LNCAP (cell line): Measurements from ENCODE around the gene MAD2L1BP.
A peak's percentile ranks its signal among the peaks of the same experiment; 100 is the strongest.

Experiments
- TF ChIP-seq, protein P1 (sequence below): fragments of 450-650 bp; IDR thresholded peaks from 2 replicates; pipeline ENCODE4 v1.5.1; 2017; ENCODE audit warnings: mild to moderate bottlenecking

MAD2L1BP gene

GRCh38 chr6:43667245-43668150, 31.9 kb downstream of the MAD2L1BP start:
- TF ChIP-seq, protein P1, sequence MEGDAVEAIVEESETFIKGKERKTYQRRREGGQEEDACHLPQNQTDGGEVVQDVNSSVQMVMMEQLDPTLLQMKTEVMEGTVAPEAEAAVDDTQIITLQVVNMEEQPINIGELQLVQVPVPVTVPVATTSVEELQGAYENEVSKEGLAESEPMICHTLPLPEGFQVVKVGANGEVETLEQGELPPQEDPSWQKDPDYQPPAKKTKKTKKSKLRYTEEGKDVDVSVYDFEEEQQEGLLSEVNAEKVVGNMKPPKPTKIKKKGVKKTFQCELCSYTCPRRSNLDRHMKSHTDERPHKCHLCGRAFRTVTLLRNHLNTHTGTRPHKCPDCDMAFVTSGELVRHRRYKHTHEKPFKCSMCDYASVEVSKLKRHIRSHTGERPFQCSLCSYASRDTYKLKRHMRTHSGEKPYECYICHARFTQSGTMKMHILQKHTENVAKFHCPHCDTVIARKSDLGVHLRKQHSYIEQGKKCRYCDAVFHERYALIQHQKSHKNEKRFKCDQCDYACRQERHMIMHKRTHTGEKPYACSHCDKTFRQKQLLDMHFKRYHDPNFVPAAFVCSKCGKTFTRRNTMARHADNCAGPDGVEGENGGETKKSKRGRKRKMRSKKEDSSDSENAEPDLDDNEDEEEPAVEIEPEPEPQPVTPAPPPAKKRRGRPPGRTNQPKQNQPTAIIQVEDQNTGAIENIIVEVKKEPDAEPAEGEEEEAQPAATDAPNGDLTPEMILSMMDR, result peak; percentile 87

- TF ChIP-seq, protein P1, result peak; percentile 47; the same call in 1 of the 2 replicates
These were observed 32.8 kb downstream of the MAD2L1BP start for GRCh38 chr6:43668151-43669028.

DNA sequence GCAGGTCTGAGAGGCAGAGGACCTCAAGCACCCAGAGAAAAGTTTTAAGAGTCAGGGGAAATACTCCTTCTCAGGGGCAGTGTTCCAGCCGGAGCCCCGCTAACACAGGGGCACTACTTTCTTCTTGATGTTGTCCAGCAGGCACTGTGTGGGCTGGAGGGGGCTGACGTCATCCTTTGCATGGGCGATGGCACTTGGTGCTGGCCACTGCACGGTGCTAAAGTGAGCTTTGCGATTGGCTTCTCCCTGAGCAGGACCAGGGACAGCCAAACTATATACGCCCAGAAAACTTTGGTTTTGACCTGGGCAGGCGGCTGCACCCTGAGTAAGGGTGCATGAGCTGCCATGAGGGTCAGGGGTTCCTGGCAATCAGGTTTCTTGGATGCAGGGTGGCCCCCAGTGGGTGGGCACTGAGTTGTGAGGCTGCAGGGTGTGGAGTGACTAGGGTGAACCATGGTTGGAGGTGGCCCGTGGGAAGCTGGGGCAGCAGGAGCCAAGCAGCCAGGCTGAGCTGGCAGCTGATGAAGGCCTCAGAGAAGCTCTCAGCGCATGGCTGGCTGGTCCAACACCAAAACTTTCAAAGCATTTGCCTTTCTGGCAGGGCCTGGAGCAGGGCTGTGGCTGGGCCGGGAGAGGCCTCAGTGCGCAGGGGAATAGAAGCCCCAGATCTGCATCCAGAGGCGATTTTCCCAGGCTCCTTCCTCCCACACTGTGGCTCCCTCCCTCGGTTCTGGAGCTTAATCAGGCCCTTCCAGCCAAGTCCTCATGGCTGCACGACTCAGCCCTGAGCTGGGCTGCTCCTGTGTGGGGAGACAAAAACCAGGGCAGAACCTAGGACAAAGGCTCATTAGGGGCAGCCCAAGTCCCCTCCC, 33.6 kb downstream of the MAD2L1BP start:
- TF ChIP-seq, protein P1, result no peak

DNA sequence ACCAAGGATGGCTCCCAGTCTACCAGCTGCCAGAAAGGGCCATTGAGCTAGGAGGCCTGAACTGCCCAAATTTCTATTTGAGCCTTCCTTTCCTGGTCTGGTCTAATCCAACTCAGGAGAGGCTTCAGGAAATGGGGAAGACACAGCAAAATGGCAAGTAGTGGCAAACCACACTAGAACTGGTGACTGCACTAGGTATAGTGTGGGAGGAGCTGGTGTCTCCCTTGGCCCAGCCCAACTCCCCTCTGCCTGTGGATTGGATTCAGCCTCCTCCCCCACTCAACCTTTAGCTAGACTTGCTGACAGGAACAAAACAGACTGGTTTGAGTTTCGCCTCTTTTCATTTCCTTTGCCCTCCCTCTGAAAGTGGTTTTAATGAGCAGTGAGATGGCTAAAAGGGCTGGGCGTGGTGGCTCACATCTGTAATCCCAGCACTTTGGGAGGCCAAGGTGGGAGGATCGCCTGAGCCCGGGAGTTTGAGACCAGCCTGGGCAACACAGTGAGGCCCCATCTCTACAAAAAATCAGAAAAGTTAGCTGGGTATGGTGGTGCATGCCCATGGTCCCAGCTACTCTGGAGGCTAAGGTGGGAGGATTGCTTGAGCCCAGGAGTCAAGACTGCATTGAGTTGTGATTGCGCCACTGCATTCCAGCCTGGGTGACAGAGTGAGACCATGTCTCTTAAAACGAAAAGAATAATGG, 34.4 kb downstream of the MAD2L1BP start:
- TF ChIP-seq, protein P1, result no peak

DNA sequence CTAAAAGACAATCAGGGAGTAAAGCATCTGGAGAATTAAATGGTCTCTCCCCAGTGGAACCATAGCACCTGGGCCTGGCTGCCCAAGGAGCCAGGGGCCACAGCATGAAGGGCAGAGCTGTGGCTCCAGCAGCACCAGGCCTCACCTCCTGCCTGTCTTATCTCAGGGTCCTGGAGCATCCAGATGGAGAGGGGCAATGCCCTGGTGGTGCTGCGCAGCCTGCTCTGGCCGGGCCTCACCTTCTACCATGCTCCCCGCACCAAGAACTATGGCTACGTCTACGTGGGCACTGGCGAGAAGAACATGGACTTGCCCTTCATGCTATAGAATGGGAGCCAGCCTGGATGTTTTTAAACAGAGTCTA, 35.0 kb downstream of the MAD2L1BP start:
- TF ChIP-seq, protein P1, result no peak

DNA sequence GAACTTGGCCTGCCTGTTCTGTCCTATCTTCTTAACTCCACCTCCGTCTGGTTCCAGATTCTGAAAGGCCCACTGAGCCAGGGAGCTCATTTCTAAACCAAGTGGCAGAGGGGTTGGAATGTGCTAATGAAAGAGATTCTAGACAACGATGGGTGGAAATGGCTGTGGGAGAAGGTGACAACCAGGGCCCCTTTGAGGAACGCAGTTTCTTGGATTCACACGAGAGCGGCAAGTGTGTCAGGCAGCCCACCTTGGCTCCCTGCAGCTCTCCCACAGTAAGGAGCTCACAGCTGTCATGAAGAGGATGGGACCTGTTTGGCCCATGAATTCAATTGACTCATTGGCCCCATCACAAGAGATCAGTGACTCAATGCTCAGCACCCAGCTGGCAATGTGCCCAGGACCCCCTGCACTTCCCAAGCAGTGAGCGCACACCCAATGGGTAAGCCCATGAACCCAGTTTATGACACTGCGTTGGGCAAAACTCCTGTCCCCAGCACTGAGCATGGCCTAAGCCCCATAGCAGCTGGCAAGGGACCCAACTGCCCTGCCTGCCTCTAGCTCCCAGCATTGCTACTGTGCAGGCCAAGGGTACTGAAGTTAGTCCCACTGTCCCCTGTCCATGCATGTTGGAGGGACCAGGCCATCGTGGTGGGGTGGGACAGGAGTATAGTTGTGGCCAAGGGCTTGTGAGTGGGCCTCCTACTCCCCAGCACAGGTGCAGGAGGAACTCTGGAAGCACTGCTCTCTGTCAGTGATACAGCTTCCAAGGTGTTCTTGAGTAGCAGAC, 35.6 kb downstream of the MAD2L1BP start:
- TF ChIP-seq, protein P1, result no peak
